Activated T-cell treated with anti-CD3 and anti-CD28 coated beads for 4 hours (primary cell): ENCODE data around the gene SIRT6.
"Not testable (repeated sequence)": the region's sequence is repeated elsewhere in the genome, so short reads cannot be mapped to it uniquely, and the experiment has no call there.

ENCODE experiments used
- DNase-seq: peaks from one replicate; pipeline ENCODE4 v3.0.0-alpha.2; 2020

SIRT6 gene

GRCh38 chr19:4198467-4199126, 16.2 kb upstream of the SIRT6 start:
- DNase-seq, result no peak

GRCh38 chr19:4197625-4198466, 15.5 kb upstream of the SIRT6 start:
- DNase-seq, result no peak

GRCh38 chr19:4197228-4197624, 14.9 kb upstream of the SIRT6 start:
- no peak for DNase-seq

GRCh38 chr19:4196587-4197148, 14.3 kb upstream of the SIRT6 start:
- no peak for DNase-seq

GRCh38 chr19:4196009-4196408, 13.6 kb upstream of the SIRT6 start:
- DNase-seq, result no peak

GRCh38 chr19:4194353-4194752, 12.0 kb upstream of the SIRT6 start:
- no peak for DNase-seq

- not testable (repeated sequence) for DNase-seq
These were observed 10.2 kb upstream of the SIRT6 start for GRCh38 chr19:4192537-4192936.

- no peak for DNase-seq
These were observed 7.3 kb upstream of the SIRT6 start for GRCh38 chr19:4189641-4190040.

GRCh38 chr19:4187313-4188122, 5.2 kb upstream of the SIRT6 start:
- DNase-seq, result no peak

- peak; percentile 76 for DNase-seq
These were observed 4.0 kb upstream of the SIRT6 start for GRCh38 chr19:4186087-4186993.

GRCh38 chr19:4185413-4186086, 3.2 kb upstream of the SIRT6 start:
- no peak for DNase-seq

GRCh38 chr19:4184718-4185352, 2.5 kb upstream of the SIRT6 start:
- DNase-seq, result no peak

GRCh38 chr19:4183967-4184717, 1.8 kb upstream of the SIRT6 start:
- DNase-seq, result no peak

- DNase-seq, result no peak
These were observed 1.3 kb downstream of the SIRT6 start for GRCh38 chr19:4181053-4181508.

- DNase-seq, result no peak
These were observed 3.4 kb downstream of the SIRT6 start for GRCh38 chr19:4178990-4179389.

GRCh38 chr19:4177146-4177545, 5.2 kb downstream of the SIRT6 start:
- DNase-seq, result no peak

GRCh38 chr19:4175669-4175931, 6.8 kb downstream of the SIRT6 start:
- no peak for DNase-seq

GRCh38 chr19:4174895-4175668, 7.3 kb downstream of the SIRT6 start:
- DNase-seq, result no peak

GRCh38 chr19:4174213-4174894, 8.0 kb downstream of the SIRT6 start:
- DNase-seq, result no peak
